OCI-LY7 (cell line): ENCODE measurements around the gene LIN7A. TPM values are rescaled to one million over a fixed set of nuclear protein-coding genes. Genes with fewer than 3 reads are reported as not detected.

ENCODE experiments used
- BruUV-seq: library from RNA; stranded (reverse); fragments of 400-500 nt; replicated peaks from 2 replicates; lab custom pipeline; 2021; lab: Mats Ljungman, UMichigan
- CTCF ChIA-PET: fragments of 300-600 bp; sonication (Branson Sonifier 250); formaldehyde crosslinking; loops from one replicate; lab custom pipeline; 2022; ENCODE audit warnings: antibody characterized with exemption; ENCODE audit not compliant: unreplicated experiment; lab: Charles Lee
- POLR2A ChIA-PET: fragments of 300-600 bp; sonication (Branson Sonifier 250); formaldehyde crosslinking; loops from one replicate; lab custom pipeline; 2022; ENCODE audit warnings: antibody characterized with exemption; lab: Charles Lee
- DNase-seq: peaks from one replicate; pipeline ENCODE4 v3.0.0-alpha.2; 2015; ENCODE audit warnings: low spot score
- H2AFZ ChIP-seq: fragments of 200-600 bp; sonication (generic), shearing (Covaris generic); 2 replicates; pipeline ENCODE4 v1.6.1; 2014; ENCODE audit warnings: mild to moderate bottlenecking, antibody characterized with exemption, low read length, moderate library complexity
- H3K27ac ChIP-seq: fragments of 200-600 bp; sonication (generic); 2 replicates; pipeline ENCODE4 v1.5.1; 2014; ENCODE audit warnings: mixed run types, low read depth, mild to moderate bottlenecking, moderate library complexity, low read length, inconsistent platforms; ENCODE audit not compliant: poor library complexity, severe bottlenecking
- H3K36me3 ChIP-seq: fragments of 200-600 bp; sonication (generic); 2 replicates; pipeline ENCODE4 v1.6.1; 2014; ENCODE audit warnings: mild to moderate bottlenecking, antibody characterized with exemption, low read length, moderate library complexity, mixed read lengths; ENCODE audit not compliant: insufficient read depth
- H3K4me1 ChIP-seq: fragments of 200-600 bp; sonication (generic); 2 replicates; pipeline ENCODE4 v1.5.1; 2014; ENCODE audit warnings: mild to moderate bottlenecking, low read length; ENCODE audit not compliant: insufficient read depth, poor library complexity, severe bottlenecking
- H3K4me2 ChIP-seq: fragments of 200-600 bp; sonication (generic); 2 replicates; pipeline ENCODE4 v1.6.1; 2014; ENCODE audit warnings: mild to moderate bottlenecking, low read length
- H3K4me3 ChIP-seq: fragments of 200-600 bp; sonication (generic); 2 replicates; pipeline ENCODE4 v1.5.1; 2014; ENCODE audit warnings: mild to moderate bottlenecking, low read depth, low read length; ENCODE audit not compliant: poor library complexity, severe bottlenecking
- H3K79me2 ChIP-seq: fragments of 200-600 bp; sonication (generic); 2 replicates; pipeline ENCODE4 v1.6.1; 2016; ENCODE audit warnings: low read depth, mild to moderate bottlenecking, low read length, moderate library complexity, mixed read lengths; ENCODE audit not compliant: insufficient read depth
- H3K9me2 ChIP-seq: fragments of 200-600 bp; sonication (generic); 2 replicates; pipeline ENCODE4 v1.6.1; 2016; ENCODE audit warnings: mild to moderate bottlenecking, low read length, mixed read lengths; ENCODE audit not compliant: insufficient read depth
- H3K9me3 ChIP-seq: fragments of 200-600 bp; sonication (generic); 2 replicates; pipeline ENCODE4 v1.6.1; 2014; ENCODE audit warnings: mild to moderate bottlenecking, mixed run types, low read length, mixed read lengths
- H4K20me1 ChIP-seq: fragments of 200-600 bp; sonication (generic); 2 replicates; pipeline ENCODE4 v1.6.1; 2014; ENCODE audit warnings: mild to moderate bottlenecking, antibody characterized with exemption, low read length, moderate library complexity, mixed read lengths; ENCODE audit not compliant: insufficient read depth
- EZH2phosphoT487 ChIP-seq: fragments of 200-600 bp; sonication (generic); IDR thresholded peaks from 2 replicates; pipeline ENCODE4 v1.6.1; 2018; ENCODE audit warnings: low read depth, borderline replicate concordance, mild to moderate bottlenecking, mixed run types, antibody characterized with exemption, low read length, moderate library complexity, mixed read lengths
- intact Hi-C: fragments of 100-400 bp; cut with micrococcal nuclease; formaldehyde crosslinking; loops from one replicate; pipeline ENCODE4 v1.10.0; 2022; ENCODE audit not compliant: unreplicated experiment
- total RNA-seq, 2 experiments: library from RNA; depleted of rRNA in 1 of 2; stranded (reverse); fragments of >200 nt in 1 of 2; shearing (Covaris generic) in 1 of 2; gene quantifications; 2 replicates each; pipeline ENCODE4 v1.2.3, GENCODE V29; 2014 to 2022
- TF ChIP-seq, protein P1 (sequence below): fragments of 200-600 bp; sonication (generic); conservative IDR thresholded peaks from 2 replicates; pipeline ENCODE4 v1.5.1; 2014; ENCODE audit warnings: mild to moderate bottlenecking, antibody characterized with exemption, low read length, moderate library complexity, mixed read lengths

LIN7A gene
- total RNA-seq, 2 experiments from 2014 or later: 0.61 TPM; not detected in 1

DNA sequence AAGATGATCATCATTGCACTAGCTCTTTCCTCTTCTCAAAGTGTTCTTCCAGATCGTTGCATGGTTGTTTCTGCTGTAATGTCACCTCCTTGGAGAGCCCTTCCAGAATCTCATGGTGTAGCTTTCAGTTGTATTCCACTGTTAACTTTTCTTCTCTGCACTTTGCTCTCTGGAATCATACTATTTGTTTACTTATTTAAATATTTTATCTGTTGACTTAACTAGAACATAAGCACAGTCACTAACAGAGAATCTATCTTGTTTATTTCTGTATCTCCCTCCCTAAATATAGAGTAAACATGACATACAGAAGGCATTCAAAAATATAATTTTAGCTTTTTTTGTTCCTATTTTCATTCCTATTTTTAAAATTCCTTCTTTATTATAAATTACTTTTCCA, 11.8 kb downstream of the LIN7A start:
- Histone ChIP-seq H3K79me2 (no peaks in the 10 kb centered on the region), H3K4me1 (no peaks in the 10 kb centered on the region), H2AFZ (no peak overlapping the region), H3K27ac (no peak overlapping the region), H3K9me2 (no peaks in the 10 kb centered on the region), H3K9me3 (no peaks in the 10 kb centered on the region), H4K20me1 (no peaks in the 10 kb centered on the region), H3K4me3 (no peak overlapping the region), H3K4me2 (no peak overlapping the region), H3K36me3 (no peaks in the 10 kb centered on the region)
- TF ChIP-seq EZH2phosphoT487: no peak
- TF ChIP-seq, protein P1, sequence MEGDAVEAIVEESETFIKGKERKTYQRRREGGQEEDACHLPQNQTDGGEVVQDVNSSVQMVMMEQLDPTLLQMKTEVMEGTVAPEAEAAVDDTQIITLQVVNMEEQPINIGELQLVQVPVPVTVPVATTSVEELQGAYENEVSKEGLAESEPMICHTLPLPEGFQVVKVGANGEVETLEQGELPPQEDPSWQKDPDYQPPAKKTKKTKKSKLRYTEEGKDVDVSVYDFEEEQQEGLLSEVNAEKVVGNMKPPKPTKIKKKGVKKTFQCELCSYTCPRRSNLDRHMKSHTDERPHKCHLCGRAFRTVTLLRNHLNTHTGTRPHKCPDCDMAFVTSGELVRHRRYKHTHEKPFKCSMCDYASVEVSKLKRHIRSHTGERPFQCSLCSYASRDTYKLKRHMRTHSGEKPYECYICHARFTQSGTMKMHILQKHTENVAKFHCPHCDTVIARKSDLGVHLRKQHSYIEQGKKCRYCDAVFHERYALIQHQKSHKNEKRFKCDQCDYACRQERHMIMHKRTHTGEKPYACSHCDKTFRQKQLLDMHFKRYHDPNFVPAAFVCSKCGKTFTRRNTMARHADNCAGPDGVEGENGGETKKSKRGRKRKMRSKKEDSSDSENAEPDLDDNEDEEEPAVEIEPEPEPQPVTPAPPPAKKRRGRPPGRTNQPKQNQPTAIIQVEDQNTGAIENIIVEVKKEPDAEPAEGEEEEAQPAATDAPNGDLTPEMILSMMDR: no peak
- ChIA-PET CTCF (no interaction called here), POLR2A (no interaction called here)
- intact Hi-C loops: no loop called here
- DNase-seq: no peak
- BruUV-seq: no TSS peak

DNA sequence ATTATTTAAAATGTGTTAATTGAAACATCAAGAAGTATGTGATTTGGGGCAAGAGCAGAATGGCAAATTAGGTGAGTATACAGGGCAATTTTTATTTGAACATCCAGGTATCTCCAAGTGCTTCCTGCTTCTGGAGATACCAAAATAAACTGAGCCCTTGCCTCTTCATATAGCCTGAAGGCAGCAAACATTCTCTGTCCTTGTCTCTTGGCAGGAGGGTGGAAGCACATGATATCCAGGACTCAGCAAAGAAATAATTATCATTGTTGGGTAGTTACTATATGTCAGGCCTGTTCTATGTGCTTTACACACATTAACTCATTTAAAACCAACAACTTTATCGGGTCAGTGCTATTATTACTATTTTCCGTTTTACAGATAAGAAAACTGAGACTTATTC, 12.5 kb downstream of the LIN7A start:
- BruUV-seq: no TSS peak
- Histone ChIP-seq H3K27ac (no peak overlapping the region), H3K4me3 (no peak overlapping the region), H2AFZ (no peak overlapping the region), H3K79me2 (no peaks in the 10 kb centered on the region), H3K9me3 (no peaks in the 10 kb centered on the region), H3K4me2 (no peak overlapping the region), H3K36me3 (no peaks in the 10 kb centered on the region), H4K20me1 (no peaks in the 10 kb centered on the region), H3K4me1 (no peaks in the 10 kb centered on the region), H3K9me2 (no peaks in the 10 kb centered on the region)
- intact Hi-C loops: no loop called here
- TF ChIP-seq EZH2phosphoT487: no peak
- TF ChIP-seq, protein P1: no peak
- ChIA-PET POLR2A (no interaction called here), CTCF (no interaction called here)
- no peak for DNase-seq

DNA sequence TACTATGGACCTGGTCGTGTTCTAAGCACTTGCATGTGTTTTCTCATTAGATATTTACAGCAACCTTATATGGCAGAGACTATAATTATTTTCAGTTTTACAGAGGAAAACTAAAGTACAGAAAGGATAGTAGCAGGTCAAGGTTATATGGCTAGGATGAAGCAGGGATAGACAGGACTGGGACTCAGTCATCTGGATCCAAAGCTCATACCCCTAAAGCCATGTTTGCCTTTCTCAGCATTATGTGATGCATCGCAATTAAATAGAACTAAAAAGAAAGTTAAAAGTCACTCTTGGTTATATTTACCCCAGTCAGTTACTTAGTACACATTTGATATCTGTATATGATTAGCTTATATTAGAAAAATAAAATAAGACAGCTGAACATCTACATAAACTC, 13.3 kb downstream of the LIN7A start:
- no peaks in the 10 kb centered on the region for H3K9me3 ChIP-seq
- H3K4me3 ChIP-seq: no peak overlapping the region
- H3K79me2 ChIP-seq: no peaks in the 10 kb centered on the region
- H3K27ac ChIP-seq: no peak overlapping the region
- ChIA-PET CTCF (no interaction called here), POLR2A (interaction anchor here (1.2 kb wide), 1 partner anchor 73 kb away, joined by 3 read pairs; no protein-coding TSS in a partner anchor)
- TF ChIP-seq, protein P1: no peak
- TF ChIP-seq EZH2phosphoT487: no peak
- no peak overlapping the region for H2AFZ ChIP-seq
- no TSS peak for BruUV-seq
- H3K9me2 ChIP-seq: no peaks in the 10 kb centered on the region
- intact Hi-C loops: no loop called here
- no peaks in the 10 kb centered on the region for H4K20me1 ChIP-seq
- no peaks in the 10 kb centered on the region for H3K36me3 ChIP-seq
- DNase-seq: no peak
- H3K4me1 ChIP-seq: no peaks in the 10 kb centered on the region
- no peak overlapping the region for H3K4me2 ChIP-seq
